IMR-90 (cell line): ENCODE measurements around the gene FADS1. TPM values are rescaled to one million over a fixed set of nuclear protein-coding genes. Genes with fewer than 3 reads are reported as not detected.

ENCODE experiments used
- ATAC-seq: fragments of 200-7000 bp; cut with Tn5 transposase; 2 replicates; pipeline ENCODE4 v1.9.1; 2020; ENCODE audit warnings: low read depth, mild to moderate bottlenecking, moderate library complexity
- BruUV-seq: library from RNA; stranded (reverse); fragments of 400-500 nt; replicated peaks from 2 replicates; lab custom pipeline; 2021; lab: Mats Ljungman, UMichigan
- CTCF ChIA-PET: fragments of 300-600 bp; formaldehyde crosslinking; extraction: SDS; loops from one replicate; lab custom pipeline; 2021; ENCODE audit warnings: antibody characterized with exemption; lab: Yijun Ruan, JAX
- POLR2A ChIA-PET: fragments of 300-600 bp; sonication (Branson Sonifier 250); formaldehyde crosslinking; loops from one replicate; lab custom pipeline; 2022; ENCODE audit warnings: antibody characterized with exemption; ENCODE audit not compliant: unreplicated experiment; lab: Charles Lee
- DNase-seq: peaks from one replicate; pipeline ENCODE4 v3.0.0; 2013
- H2AFZ ChIP-seq: replicated peaks from 2 replicates; pipeline ENCODE3; 2013; ENCODE audit warnings: low read length, mild to moderate bottlenecking; ENCODE audit not compliant: poor library complexity
- H2AK5ac ChIP-seq: 2 replicates; pipeline ENCODE4 v1.6.1; 2013; ENCODE audit warnings: low read depth, low read length, inconsistent platforms
- H2AK9ac ChIP-seq: replicated peaks from 2 replicates; pipeline ENCODE3; 2013; ENCODE audit warnings: mild to moderate bottlenecking, low read depth, low read length, moderate library complexity; ENCODE audit not compliant: poor library complexity
- H2BK120ac ChIP-seq: 2 replicates; pipeline ENCODE4 v1.6.1; 2013; ENCODE audit warnings: low read depth, low read length, inconsistent platforms
- H2BK15ac ChIP-seq: 3 replicates; pipeline ENCODE4 v1.6.1; 2013; ENCODE audit warnings: low read depth, low read length, inconsistent platforms
- H2BK20ac ChIP-seq: 2 replicates; pipeline ENCODE4 v1.6.1; 2013; ENCODE audit warnings: low read depth, mild to moderate bottlenecking, inconsistent platforms, low read length, moderate library complexity
- H2BK5ac ChIP-seq: 2 replicates; pipeline ENCODE4 v1.6.1; 2013; ENCODE audit warnings: mild to moderate bottlenecking, low read depth, low read length, inconsistent platforms; ENCODE audit not compliant: poor library complexity, severe bottlenecking
- H3K14ac ChIP-seq: replicated peaks from 2 replicates; pipeline ENCODE4 v1.6.1; 2013; ENCODE audit warnings: low read depth, low read length, inconsistent platforms
- H3K18ac ChIP-seq: 2 replicates; pipeline ENCODE4 v1.6.1; 2013; ENCODE audit warnings: low read depth, low read length, control low read depth
- H3K23ac ChIP-seq: 2 replicates; pipeline ENCODE4 v1.6.1; 2013; ENCODE audit warnings: low read depth, low read length, inconsistent platforms
- H3K27ac ChIP-seq: 2 replicates; pipeline ENCODE4 v1.5.1; 2013; ENCODE audit warnings: mild to moderate bottlenecking, control low read depth, low read length; ENCODE audit not compliant: insufficient read depth
- H3K27me3 ChIP-seq: 2 replicates; pipeline ENCODE4 v1.6.1; 2013; ENCODE audit warnings: low read length; ENCODE audit not compliant: control insufficient read depth, insufficient read depth
- H3K36me3 ChIP-seq: 2 replicates; pipeline ENCODE4 v1.6.1; 2013; ENCODE audit warnings: low read length, mixed read lengths; ENCODE audit not compliant: control insufficient read depth, insufficient read depth
- H3K4ac ChIP-seq: 2 replicates; pipeline ENCODE4 v1.6.1; 2013; ENCODE audit warnings: low read depth, low read length, inconsistent platforms
- H3K4me1 ChIP-seq: 2 replicates; pipeline ENCODE4 v1.6.1; 2013; ENCODE audit warnings: low read length, mixed read lengths; ENCODE audit not compliant: control insufficient read depth, insufficient read depth
- H3K4me2 ChIP-seq: 2 replicates; pipeline ENCODE4 v1.6.1; 2013; ENCODE audit warnings: low read depth, mild to moderate bottlenecking, control low read depth, low read length, moderate library complexity
- H3K4me3 ChIP-seq: 2 replicates; pipeline ENCODE4 v1.5.1; 2013; ENCODE audit warnings: low read depth, mild to moderate bottlenecking, control low read depth, low read length, moderate library complexity; ENCODE audit not compliant: insufficient read depth
- H3K56ac ChIP-seq: 2 replicates; pipeline ENCODE4 v1.6.1; 2013; ENCODE audit warnings: low read length, inconsistent platforms; ENCODE audit not compliant: insufficient read depth; ENCODE audit errors: extremely low read depth
- H3K79me1 ChIP-seq, 2 experiments: 2 replicates each; pipeline ENCODE4 v1.6.1; 2013; ENCODE audit warnings: low read length in 2 of 2, inconsistent platforms in 1 of 2, low read depth in 1 of 2
- H3K9ac ChIP-seq: 2 replicates; pipeline ENCODE4 v1.6.1; 2013; ENCODE audit warnings: low read depth, low read length, control low read depth
- H3K9me1 ChIP-seq: 2 replicates; pipeline ENCODE4 v1.6.1; 2013; ENCODE audit warnings: low read length, inconsistent platforms; ENCODE audit not compliant: insufficient read depth
- H3K9me3 ChIP-seq: 2 replicates; pipeline ENCODE4 v1.6.1; 2013; ENCODE audit warnings: low read length; ENCODE audit not compliant: control insufficient read depth, insufficient read depth
- H4K20me1 ChIP-seq: 2 replicates; pipeline ENCODE4 v1.6.1; 2013; ENCODE audit warnings: low read length, inconsistent platforms; ENCODE audit not compliant: insufficient read depth
- H4K5ac ChIP-seq: 2 replicates; pipeline ENCODE4 v1.6.1; 2013; ENCODE audit warnings: mild to moderate bottlenecking, low read depth, low read length, control low read depth
- H4K8ac ChIP-seq, 2 experiments: 2 replicates each; pipeline ENCODE4 v1.6.1; 2013; ENCODE audit warnings: low read depth in 2 of 2, low read length in 2 of 2, control low read depth in 1 of 2, inconsistent platforms in 1 of 2
- H4K91ac ChIP-seq: 2 replicates; pipeline ENCODE4 v1.6.1; 2013; ENCODE audit warnings: low read depth, low read length, inconsistent platforms; ENCODE audit not compliant: insufficient read depth
- CEBPB ChIP-seq: IDR thresholded peaks from 2 replicates; pipeline ENCODE4 v1.6.1; 2012; ENCODE audit warnings: low read depth, low read length, improper control_type of control experiment
- ELK1 ChIP-seq: fragments of 150-350 bp; IDR thresholded peaks from 2 replicates; pipeline ENCODE4 v1.6.1; 2016; ENCODE audit warnings: low read depth, mild to moderate bottlenecking, low read length, moderate library complexity, borderline replicate concordance
- MAFK ChIP-seq: IDR thresholded peaks from 2 replicates; pipeline ENCODE4 v1.6.1; 2012; ENCODE audit warnings: low read depth, low read length, improper control_type of control experiment
- POLR2A ChIP-seq: IDR thresholded peaks from 2 replicates; pipeline ENCODE4 v1.6.1; 2012; ENCODE audit warnings: mild to moderate bottlenecking, low read depth, low read length
- RAD21 ChIP-seq: IDR thresholded peaks from 2 replicates; pipeline ENCODE4 v1.6.1; 2012; ENCODE audit warnings: low read length, improper control_type of control experiment
- RFX5 ChIP-seq: IDR thresholded peaks from 2 replicates; pipeline ENCODE4 v1.8.0; 2012; ENCODE audit warnings: low read depth, mild to moderate bottlenecking, low read length, moderate library complexity
- SMC3 ChIP-seq: fragments of 150-350 bp; IDR thresholded peaks from 2 replicates; pipeline ENCODE4 v1.6.1; 2016; ENCODE audit warnings: low read depth, mild to moderate bottlenecking, antibody characterized with exemption, low read length, moderate library complexity
- WGBS, 2 experiments: methylation state at CpG; one replicate each; pipeline versions ENCODE4 v1.1.5 to v1.1.7; 2013; ENCODE audit warnings: missing lambda C conversion rate in 2 of 2; ENCODE audit not compliant: insufficient read length in 1 of 2; ENCODE audit errors: extremely low coverage in 2 of 2; 5-methylcytosine and 5-hydroxymethylcytosine counted together
- dilution Hi-C: fragments of 300-500 bp; cut with HindIII; formaldehyde crosslinking; loops from one replicate; pipeline ENCODE4 v1.14.3; 2018; ENCODE audit warnings: low sequenced_read_pairs; ENCODE audit not compliant: unreplicated experiment
- in situ Hi-C: fragments of 300-500 bp; cut with MboI; formaldehyde crosslinking; loops from 3 replicates; pipeline ENCODE4 v1.14.3; 2019; ENCODE audit warnings: low sequenced_read_pairs, inconsistent platforms, mixed read lengths
- intact Hi-C: fragments of 100-400 bp; cut with micrococcal nuclease; formaldehyde crosslinking; loops from 2 replicates; pipeline ENCODE4 v1.10.0; 2022
- polyA plus RNA-seq, 3 experiments: library from polyadenylated mRNA; depleted of rRNA; stranded (reverse); fragments of >200 nt; gene quantifications; 2 replicates each; pipeline ENCODE4 v1.2.3, GENCODE V29; 2012; ENCODE audit warnings: low replicate concordance in 1 of 3
- total RNA-seq: library from RNA; depleted of rRNA; stranded (reverse); fragments of >200 nt; gene quantifications from 2 replicates; pipeline ENCODE4 v1.2.3, GENCODE V29; 2012

The FADS1 gene
- total and polyA plus RNA-seq, 2 of the 4 experiments (the other 2 are of a cell fraction), result 16.3 to 18.4 TPM

DNA sequence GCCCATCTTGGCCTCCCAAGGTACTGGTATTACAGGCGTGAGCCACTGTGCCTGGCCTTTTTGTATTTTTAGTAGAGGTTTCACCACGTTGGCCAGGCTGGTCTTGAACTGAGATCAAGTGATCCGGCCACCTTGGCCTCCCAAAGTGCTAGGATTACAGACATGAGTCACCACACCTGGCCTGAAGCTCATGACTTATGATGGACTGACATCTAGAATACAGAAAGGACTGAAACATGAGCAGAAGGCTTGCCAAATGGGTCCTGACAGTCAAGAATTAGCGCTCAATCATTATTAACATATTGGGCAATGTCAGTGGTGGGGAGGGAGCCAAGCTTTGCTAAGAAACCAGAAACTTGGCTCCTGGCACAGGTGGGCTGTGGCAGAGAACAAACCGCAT lies 5.0 kb downstream of the FADS1 start:
- peaks cover 46% of the 10 kb centered on the region for H3K36me3 ChIP-seq
- H3K4me2 ChIP-seq, result no peak overlapping the region
- no peak overlapping the region for H3K4me3 ChIP-seq
- H2AFZ ChIP-seq, result no peak overlapping the region
- no peak overlapping the region for H4K8ac ChIP-seq
- no peaks in the 10 kb centered on the region; the same call in 1 of the 2 replicates for H3K4me1 ChIP-seq
- WGBS, 2 experiments, result 100% methylated on average over 2 of the region's 5 CpGs; no CpG with 5 or more reads in 1 of the 2 experiments
- DNase-seq (no peak), ATAC-seq (no peak)
- TF ChIP-seq CEBPB (no peak), MAFK (no peak), POLR2A (no peak), RFX5 (no peak), ELK1 (no peak), SMC3 (no peak), RAD21 (no peak)
- H2BK120ac ChIP-seq, result no peak overlapping the region
- no peak overlapping the region for H2BK5ac ChIP-seq
- dilution Hi-C loops (no loop called here), intact Hi-C loops (no loop called here), in situ Hi-C loops (no loop called here)
- H3K56ac ChIP-seq, result no peak overlapping the region
- H3K23ac ChIP-seq, result no peak overlapping the region
- no TSS peak for BruUV-seq
- no peaks in the 10 kb centered on the region for H3K9me3 ChIP-seq
- no peak overlapping the region for H4K5ac ChIP-seq
- no peak overlapping the region for H4K91ac ChIP-seq
- no peak overlapping the region for H2AK9ac ChIP-seq
- H3K18ac ChIP-seq, result no peak overlapping the region
- no peak overlapping the region for H2AK5ac ChIP-seq
- H3K14ac ChIP-seq, result no peak overlapping the region
- H3K9me1 ChIP-seq, result peaks cover 14% of the 10 kb centered on the region
- H3K4ac ChIP-seq, result no peak overlapping the region
- no peak overlapping the region for H2BK15ac ChIP-seq
- CTCF ChIA-PET, result no interaction called here
- H2BK20ac ChIP-seq, result no peak overlapping the region
- H3K27ac ChIP-seq, result no peak overlapping the region
- no peaks in the 10 kb centered on the region; the same call in 1 of the 2 replicates for H4K20me1 ChIP-seq
- no peaks in the 10 kb centered on the region for H3K27me3 ChIP-seq
- POLR2A ChIA-PET, result no interaction called here
- H3K9ac ChIP-seq, result no peak overlapping the region
- H3K79me1 ChIP-seq, result peaks cover 7 to 40% of the 10 kb centered on the region in 2 experiments
